WERI-Rb-1 (cell line): ENCODE results near the gene DYRK1B.

Experiments
- DNase-seq: peaks from one replicate; pipeline ENCODE4 v3.0.0-alpha.2; 2020
- H3K27ac ChIP-seq: fragments of 250-450 bp; sonication (Bioruptor Pico); 2 replicates; pipeline ENCODE4 v1.5.1; 2020; ENCODE audit warnings: mild to moderate bottlenecking, moderate library complexity
- H3K27me3 ChIP-seq: fragments of 250-450 bp; sonication (Bioruptor Pico); 2 replicates; pipeline ENCODE4 v1.5.1; 2021; ENCODE audit warnings: mild to moderate bottlenecking, low read depth, moderate library complexity; ENCODE audit not compliant: insufficient read depth, severe bottlenecking
- H3K36me3 ChIP-seq: fragments of 250-450 bp; sonication (Bioruptor Pico); 2 replicates; pipeline ENCODE4 v1.5.1; 2020; ENCODE audit warnings: mild to moderate bottlenecking, moderate library complexity
- H3K4me3 ChIP-seq: 2 replicates; pipeline ENCODE4 v1.5.1; 2011; ENCODE audit warnings: low read depth, mild to moderate bottlenecking, control low read depth, low read length
- H3K9me3 ChIP-seq: fragments of 250-450 bp; sonication (Bioruptor Pico); 2 replicates; pipeline ENCODE4 v1.5.1; 2021; ENCODE audit warnings: mild to moderate bottlenecking, moderate library complexity; ENCODE audit not compliant: severe bottlenecking
- TF ChIP-seq, protein P1 (sequence below): IDR thresholded peaks from 2 replicates; pipeline ENCODE4 v1.5.1; 2011; ENCODE audit warnings: low read depth, mild to moderate bottlenecking, control low read depth, inconsistent platforms, low read length

DYRK1B gene

GRCh38 chr19:39805104-39805503 lies 28.9 kb downstream of the DYRK1B start:
- Histone ChIP-seq H3K4me3 (no peak overlapping the region), H3K27ac (no peak overlapping the region), H3K36me3 (no peaks in the 10 kb centered on the region), H3K27me3 (no peaks in the 10 kb centered on the region), H3K9me3 (no peaks in the 10 kb centered on the region)
- DNase-seq, result no peak
- TF ChIP-seq, protein P1, sequence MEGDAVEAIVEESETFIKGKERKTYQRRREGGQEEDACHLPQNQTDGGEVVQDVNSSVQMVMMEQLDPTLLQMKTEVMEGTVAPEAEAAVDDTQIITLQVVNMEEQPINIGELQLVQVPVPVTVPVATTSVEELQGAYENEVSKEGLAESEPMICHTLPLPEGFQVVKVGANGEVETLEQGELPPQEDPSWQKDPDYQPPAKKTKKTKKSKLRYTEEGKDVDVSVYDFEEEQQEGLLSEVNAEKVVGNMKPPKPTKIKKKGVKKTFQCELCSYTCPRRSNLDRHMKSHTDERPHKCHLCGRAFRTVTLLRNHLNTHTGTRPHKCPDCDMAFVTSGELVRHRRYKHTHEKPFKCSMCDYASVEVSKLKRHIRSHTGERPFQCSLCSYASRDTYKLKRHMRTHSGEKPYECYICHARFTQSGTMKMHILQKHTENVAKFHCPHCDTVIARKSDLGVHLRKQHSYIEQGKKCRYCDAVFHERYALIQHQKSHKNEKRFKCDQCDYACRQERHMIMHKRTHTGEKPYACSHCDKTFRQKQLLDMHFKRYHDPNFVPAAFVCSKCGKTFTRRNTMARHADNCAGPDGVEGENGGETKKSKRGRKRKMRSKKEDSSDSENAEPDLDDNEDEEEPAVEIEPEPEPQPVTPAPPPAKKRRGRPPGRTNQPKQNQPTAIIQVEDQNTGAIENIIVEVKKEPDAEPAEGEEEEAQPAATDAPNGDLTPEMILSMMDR, result no peak

DNA sequence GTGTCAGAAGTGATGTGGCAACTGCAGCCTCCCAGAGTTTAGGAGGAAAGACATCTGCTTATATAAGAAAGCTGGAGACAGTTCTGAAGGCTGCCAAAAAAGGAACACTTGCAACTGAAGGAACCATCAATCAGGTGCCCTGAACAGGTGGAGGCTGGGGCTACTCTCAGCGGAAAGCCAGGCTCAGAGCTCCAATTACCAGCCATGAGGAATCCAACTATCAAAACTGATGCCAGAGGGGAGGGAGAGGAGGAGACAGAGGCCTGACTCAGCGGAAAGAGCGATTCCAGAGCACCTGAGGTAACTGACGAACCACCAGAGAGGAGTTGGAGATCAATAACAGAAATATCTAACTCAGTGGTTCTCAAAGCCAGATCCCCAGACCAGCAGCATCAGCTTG lies 31.0 kb downstream of the DYRK1B start:
- TF ChIP-seq, protein P1, result no peak
- no peak overlapping the region for H3K4me3 ChIP-seq
- no peak overlapping the region for H3K27ac ChIP-seq
- H3K27me3 ChIP-seq, result no peaks in the 10 kb centered on the region
- no peaks in the 10 kb centered on the region for H3K36me3 ChIP-seq
- H3K9me3 ChIP-seq, result no peaks in the 10 kb centered on the region
- no peak for DNase-seq

DNA sequence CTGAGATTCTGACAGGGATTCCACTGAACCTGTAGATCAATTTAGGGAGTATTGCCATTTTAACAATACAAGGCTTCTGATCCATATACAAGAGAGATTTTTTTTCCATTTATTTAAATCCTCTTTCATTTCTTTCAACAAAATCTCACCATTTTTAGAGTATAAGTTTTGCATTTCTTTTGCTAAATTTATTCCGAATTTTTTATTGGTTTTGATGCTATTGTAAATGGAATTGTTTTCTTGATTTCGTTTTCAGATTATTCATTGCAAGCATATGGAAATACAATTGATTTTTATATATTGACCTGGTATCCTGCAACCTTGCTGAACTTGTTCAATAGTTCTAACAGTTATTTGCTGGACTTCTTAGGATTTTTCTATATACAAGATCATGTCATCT lies 36.9 kb downstream of the DYRK1B start:
- Histone ChIP-seq H3K36me3 (no peaks in the 10 kb centered on the region), H3K27ac (no peak overlapping the region), H3K27me3 (peaks cover 6% of the 10 kb centered on the region), H3K4me3 (no peak overlapping the region), H3K9me3 (no peaks in the 10 kb centered on the region)
- TF ChIP-seq, protein P1, result no peak
- DNase-seq, result no peak

GRCh38 chr19:39796000-39796498 lies 37.9 kb downstream of the DYRK1B start:
- no peaks in the 10 kb centered on the region for H3K36me3 ChIP-seq
- DNase-seq, result no peak
- H3K27me3 ChIP-seq, result peaks cover 6% of the 10 kb centered on the region
- TF ChIP-seq, protein P1, result no peak
- H3K27ac ChIP-seq, result no peak overlapping the region
- no peaks in the 10 kb centered on the region for H3K9me3 ChIP-seq
- H3K4me3 ChIP-seq, result no peak overlapping the region

GRCh38 chr19:39795001-39795400 lies 39.0 kb downstream of the DYRK1B start:
- H3K27me3 ChIP-seq, result peaks cover 9% of the 10 kb centered on the region
- TF ChIP-seq, protein P1, result no peak
- H3K4me3 ChIP-seq, result no peak overlapping the region
- no peak for DNase-seq
- H3K9me3 ChIP-seq, result no peaks in the 10 kb centered on the region
- no peak overlapping the region for H3K27ac ChIP-seq
- H3K36me3 ChIP-seq, result no peaks in the 10 kb centered on the region

DNA sequence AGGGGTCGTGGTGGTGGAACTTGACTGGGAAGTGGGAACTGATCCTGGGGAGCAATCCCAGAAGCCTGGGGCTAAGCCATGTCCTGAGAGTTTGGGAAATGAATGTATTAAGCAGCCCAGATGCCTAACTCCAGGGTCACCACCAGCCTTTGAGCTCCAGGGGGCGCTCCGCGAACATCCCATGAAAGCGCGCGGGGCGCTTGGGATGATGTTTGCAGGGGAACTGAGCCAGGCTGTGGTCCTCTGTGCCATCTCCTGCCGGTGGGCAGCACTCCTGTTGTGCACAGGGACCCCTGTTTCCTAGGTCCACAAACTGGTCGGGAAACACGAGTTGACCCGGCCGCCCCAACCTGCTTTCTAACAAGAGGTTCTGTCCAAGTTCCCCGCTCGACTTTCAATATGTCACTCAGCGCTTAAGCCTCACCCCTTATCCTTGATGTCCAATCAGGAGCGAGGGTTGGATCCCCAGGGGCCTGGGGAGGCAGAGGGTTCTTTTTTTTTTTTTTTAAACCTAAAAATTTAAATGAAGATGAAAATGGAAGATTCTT lies 40.9 kb downstream of the DYRK1B start:
- H3K27ac ChIP-seq, result no peak overlapping the region
- TF ChIP-seq, protein P1, result peak; percentile 90
- peaks cover 9% of the 10 kb centered on the region for H3K9me3 ChIP-seq
- peak; percentile 75 for DNase-seq
- peak overlapping the region; percentile 25; the same call in 1 of the 2 replicates for H3K4me3 ChIP-seq
- H3K36me3 ChIP-seq, result no peaks in the 10 kb centered on the region
- H3K27me3 ChIP-seq, result peaks cover 9% of the 10 kb centered on the region
